CD4-positive, alpha-beta T cell treated with Interferon alpha-2 for 1 hour (primary cell): Measurements from ENCODE around the gene IRF9.
A peak's percentile ranks its signal among the peaks of the same experiment; 100 is the strongest.

ENCODE experiments used
- DNase-seq, 2 donors: peaks; one replicate each; pipeline ENCODE4 v3.0.0-alpha.2; 2020 to 2022

Gene IRF9

DNA sequence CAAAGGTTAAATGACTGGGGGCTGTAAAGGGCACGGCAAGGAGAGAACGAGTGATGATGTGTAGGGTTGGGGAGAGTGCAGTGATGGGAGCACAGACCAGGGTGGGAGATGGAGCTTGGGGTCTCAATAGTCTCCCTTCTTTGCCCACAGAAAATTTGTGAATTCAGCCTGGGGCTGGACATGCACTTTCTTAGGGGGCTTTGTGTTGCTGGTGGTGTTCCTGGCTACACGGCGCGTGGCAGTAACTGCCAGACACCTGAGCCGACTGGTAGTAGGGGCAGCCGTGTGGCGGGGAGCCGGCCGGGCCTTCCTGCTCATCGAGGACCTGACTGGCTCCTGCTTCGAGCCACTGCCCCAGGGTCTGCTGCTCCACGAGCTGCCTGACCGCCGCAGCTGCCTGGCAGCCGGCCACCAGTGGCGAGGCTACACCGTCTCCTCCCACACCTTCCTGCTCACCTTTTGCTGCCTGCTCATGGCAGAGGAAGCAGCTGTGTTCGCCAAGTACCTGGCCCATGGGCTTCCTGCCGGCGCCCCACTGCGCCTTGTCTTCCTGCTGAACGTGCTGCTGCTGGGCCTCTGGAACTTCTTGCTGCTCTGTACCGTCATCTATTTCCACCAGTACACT lies 28.9 kb upstream of the IRF9 start:
- peak in 1 of 2 donors; percentile 33 for DNase-seq

GRCh38 chr14:24132976-24133375 lies 28.1 kb upstream of the IRF9 start:
- DNase-seq: no peak

DNA sequence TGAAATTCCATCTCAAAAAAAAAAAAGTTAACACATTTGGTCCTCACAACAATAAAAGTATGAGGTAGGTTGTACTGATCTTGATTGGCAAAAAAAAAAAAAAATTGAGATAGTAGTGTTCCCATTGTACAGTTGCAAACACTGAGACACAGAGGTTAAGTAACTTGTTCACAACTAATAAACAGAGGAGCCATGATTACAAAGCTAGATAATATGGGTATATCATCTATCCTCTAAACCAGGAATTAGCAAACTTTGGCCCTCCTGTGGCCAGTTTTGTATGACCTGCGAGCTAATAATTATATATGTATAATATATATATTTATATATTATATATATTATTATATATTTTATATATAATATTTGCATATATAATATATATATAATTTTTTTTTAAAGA lies 27.3 kb upstream of the IRF9 start:
- no peak for DNase-seq

GRCh38 chr14:24135584-24135833 lies 25.6 kb upstream of the IRF9 start:
- no peak for DNase-seq

GRCh38 chr14:24135834-24136683 lies 25.0 kb upstream of the IRF9 start, which contains the start of gene PSME1:
Gene PSME1, plus strand, starts transcription at chr14:24136194. Its CDS starts 69 bp downstream, at chr14:24136263.
- peak; percentile 91 to 96 for DNase-seq

DNA sequence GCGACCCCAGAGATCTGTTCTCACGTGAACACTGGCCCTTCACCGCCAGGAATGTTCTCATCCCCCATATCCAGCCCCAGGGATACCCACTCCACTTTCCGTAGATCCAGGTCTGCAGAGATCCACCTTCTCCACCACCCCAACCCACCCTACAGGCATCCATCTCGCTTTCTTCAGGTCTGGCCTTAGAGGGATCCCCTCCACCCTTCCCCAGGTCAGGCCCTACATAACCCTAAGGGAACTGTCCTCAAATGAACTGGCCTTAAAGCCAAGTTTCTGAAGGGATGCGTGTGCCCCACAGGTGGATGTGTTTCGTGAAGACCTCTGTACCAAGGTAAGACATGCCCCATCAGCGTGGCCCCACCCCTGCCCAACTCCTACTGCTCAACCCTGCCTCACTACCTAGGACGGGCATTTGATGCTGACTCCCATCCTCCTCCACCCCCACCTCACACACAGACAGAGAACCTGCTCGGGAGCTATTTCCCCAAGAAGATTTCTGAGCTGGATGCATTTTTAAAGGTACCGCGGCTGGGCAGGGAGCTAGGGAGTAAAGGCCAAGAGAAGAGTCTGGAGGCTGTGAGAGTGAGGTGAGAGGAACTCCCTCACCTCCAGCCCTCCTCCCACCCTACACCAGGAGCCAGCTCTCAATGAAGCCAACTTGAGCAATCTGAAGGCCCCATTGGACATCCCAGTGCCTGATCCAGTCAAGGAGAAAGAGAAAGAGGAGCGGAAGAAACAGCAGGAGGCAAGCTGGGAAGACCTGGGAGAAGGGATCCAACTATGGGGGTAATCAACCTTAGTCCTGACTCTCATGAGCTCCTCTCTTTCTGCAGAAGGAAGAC lies 24.2 kb upstream of the IRF9 start:
- DNase-seq: no peak

DNA sequence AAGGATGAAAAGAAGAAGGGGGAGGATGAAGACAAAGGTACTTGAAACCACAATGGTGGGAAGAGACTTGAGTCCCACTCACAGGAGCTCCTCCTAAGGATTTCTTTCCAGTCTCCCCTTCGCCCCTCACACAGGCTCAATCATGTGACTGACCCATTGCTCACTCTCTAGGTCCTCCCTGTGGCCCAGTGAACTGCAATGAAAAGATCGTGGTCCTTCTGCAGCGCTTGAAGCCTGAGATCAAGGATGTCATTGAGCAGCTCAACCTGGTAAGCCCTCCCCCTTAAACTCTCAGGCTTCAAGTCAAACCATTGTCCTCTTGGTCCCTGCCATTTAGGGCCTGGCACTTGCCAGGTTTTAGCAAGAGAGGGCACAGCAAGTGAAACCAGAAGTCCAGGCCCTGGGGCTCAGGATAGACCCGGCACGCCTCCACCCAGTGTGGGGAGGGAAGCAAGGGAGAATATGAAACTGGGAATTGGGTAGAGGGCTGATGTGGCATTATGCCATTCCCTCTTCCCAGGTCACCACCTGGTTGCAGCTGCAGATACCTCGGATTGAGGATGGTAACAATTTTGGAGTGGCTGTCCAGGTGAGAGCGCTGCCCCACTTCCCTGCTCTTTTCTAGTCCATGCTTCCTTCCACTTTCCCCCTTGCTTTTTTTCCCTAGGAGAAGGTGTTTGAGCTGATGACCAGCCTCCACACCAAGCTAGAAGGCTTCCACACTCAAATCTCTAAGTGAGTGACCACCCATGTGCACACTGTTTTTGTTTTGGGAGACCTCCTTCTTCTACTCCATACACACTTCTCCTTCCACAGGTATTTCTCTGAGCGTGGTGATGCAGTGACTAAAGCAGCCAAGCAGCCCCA lies 23.3 kb upstream of the IRF9 start:
- no peak for DNase-seq

GRCh38 chr14:24138396-24139271 lies 22.4 kb upstream of the IRF9 start:
- DNase-seq: no peak

GRCh38 chr14:24139272-24139934 lies 21.7 kb upstream of the IRF9 start:
- peak in 1 of 2 donors; percentile 30 for DNase-seq

DNA sequence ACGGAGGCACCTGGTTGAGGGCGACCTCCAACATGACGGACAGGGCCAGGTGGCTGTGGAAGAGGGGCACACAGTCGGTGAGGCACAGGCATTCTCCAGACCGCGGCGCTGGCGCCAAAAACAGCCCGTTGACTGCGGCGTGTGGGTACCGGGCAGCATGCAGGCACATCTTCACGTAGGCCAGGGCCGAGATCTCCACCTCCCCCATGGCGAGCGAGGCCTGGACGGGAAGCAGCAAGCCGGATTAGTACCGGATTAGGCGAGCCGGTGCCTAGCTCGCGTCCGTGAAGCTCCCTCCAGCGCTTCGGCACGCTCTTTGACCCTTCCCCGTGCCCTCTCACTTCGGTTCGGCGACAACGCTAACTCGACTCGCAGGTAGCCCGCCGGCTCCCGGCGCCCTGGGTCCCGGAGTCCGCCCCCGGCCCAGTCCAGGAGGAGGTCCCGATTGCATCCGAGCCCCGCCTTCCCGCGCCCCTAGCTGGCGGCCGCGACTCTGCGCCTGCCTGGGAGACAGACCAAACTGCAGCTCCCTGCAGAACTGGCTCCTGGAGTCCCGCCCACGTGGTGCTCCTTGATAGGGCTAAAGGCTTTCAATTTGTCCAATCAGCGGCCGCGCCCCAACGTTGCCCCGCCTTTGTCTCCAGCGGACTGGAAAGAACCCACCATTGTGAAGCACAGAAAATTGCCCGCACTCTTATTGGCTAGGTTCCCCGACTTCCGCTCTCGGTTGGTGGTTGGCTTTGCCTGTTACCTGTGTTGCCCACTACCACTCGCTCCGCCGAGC lies 19.8 kb upstream of the IRF9 start, which contains the start of gene EMC9:
EMC9 (minus strand) TSS at position 495 of the 784 bp plus-strand sequence; CDS start at position 208, 287 bp downstream.
- peak; percentile 99 to 100 for DNase-seq

GRCh38 chr14:24143511-24143910 lies 17.6 kb upstream of the IRF9 start:
- DNase-seq: no peak

DNA sequence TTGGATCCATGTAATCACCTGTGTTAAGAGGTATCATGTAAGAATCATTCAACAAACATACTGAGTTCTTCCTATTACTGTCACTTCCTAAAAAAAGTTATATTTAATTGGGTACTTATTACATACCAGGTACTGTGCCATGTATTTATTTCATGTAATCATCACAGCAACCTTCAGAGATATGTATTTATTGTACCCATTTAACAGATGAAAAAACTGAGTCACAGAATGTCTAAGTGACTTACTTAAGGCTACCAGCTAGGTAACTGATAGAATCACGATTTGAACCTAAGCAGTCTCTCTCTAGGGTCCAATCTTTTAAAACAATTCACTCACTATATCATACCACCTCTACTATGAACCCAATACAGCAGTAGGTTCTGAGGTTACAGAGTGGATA lies 16.6 kb upstream of the IRF9 start:
- DNase-seq: no peak

GRCh38 chr14:24145219-24145618 lies 15.8 kb upstream of the IRF9 start:
- DNase-seq: no peak

- no peak for DNase-seq
Observed at GRCh38 chr14:24145690-24146452, 15.2 kb upstream of the IRF9 start.

GRCh38 chr14:24146453-24146977 lies 14.6 kb upstream of the IRF9 start, which contains the start of gene PSME2:
Gene PSME2, minus strand, starts transcription at chr14:24146610. Its CDS starts 29 bp downstream, at chr14:24146581.
- DNase-seq: peak; percentile 91 to 92

DNA sequence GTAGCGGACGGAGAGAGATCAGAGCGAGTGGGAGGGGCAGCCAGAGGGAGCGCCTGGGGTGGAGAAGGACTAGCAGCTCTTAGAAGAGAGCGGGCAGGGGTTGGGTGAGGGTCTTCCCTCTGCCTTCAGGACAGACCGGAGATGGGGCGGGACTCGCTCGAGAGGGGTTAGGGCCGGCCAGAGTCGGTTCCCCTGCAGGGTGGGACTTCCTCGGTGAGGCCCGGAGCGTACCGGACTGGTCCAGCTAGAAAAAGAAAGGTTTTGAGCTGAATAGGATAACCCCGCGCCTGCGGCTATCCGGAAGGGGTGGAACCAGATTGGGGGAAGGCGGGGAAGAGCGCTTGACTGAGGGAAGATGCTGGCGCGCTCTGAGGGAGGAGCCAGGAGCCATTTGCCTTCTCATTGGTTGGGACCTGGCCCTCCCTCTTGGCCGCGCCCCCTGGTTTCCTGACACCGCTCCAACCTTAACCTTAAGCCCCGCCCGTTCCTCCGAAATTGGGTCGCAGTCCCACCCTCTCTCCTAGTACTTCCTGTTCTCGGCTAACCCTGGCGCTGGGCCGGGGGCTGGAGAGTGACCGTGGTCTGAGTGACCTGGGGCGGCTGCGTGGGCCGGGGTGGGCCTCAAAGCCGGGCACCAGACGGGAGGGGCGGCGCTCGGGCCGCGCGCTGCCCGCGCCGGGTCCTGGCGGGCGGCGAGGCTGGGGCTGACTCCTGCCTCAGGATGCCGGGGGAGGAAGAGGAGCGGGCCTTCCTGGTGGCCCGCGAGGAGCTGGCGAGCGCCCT lies 13.9 kb upstream of the IRF9 start, which contains the start of gene RNF31:
RNF31 (plus strand) TSS at position 521 of the 783 bp plus-strand sequence; CDS start at position 722, 201 bp downstream.
- peak; percentile 97 to 98 for DNase-seq

GRCh38 chr14:24147761-24148428 lies 13.2 kb upstream of the IRF9 start:
- DNase-seq: no peak
